ENCODE data around the gene CERS5.

The CERS5 gene

DNA sequence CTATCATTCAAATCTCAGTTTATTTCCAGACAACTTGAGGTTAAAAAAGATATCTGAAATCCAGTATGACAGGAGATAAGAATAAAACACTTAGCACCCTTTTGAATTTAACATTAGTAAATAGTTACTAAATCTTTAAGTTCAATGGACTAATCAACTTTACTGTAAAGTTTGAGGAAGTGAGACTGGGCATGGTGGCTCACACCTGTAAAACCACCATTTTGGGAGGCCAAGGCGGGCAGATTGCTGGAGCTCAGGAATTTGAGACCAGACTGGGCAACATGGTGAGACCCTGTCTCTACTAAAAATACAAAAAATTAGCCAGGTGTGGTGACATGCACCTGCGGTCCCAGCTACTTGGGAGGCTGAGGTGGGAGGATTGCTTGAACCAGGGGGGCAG lies 40.3 kb upstream of the CERS5 start:
- DNase-seq (ENCODE audit: low read depth) = no peak
- TF ChIP-seq, protein P1, sequence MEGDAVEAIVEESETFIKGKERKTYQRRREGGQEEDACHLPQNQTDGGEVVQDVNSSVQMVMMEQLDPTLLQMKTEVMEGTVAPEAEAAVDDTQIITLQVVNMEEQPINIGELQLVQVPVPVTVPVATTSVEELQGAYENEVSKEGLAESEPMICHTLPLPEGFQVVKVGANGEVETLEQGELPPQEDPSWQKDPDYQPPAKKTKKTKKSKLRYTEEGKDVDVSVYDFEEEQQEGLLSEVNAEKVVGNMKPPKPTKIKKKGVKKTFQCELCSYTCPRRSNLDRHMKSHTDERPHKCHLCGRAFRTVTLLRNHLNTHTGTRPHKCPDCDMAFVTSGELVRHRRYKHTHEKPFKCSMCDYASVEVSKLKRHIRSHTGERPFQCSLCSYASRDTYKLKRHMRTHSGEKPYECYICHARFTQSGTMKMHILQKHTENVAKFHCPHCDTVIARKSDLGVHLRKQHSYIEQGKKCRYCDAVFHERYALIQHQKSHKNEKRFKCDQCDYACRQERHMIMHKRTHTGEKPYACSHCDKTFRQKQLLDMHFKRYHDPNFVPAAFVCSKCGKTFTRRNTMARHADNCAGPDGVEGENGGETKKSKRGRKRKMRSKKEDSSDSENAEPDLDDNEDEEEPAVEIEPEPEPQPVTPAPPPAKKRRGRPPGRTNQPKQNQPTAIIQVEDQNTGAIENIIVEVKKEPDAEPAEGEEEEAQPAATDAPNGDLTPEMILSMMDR (conservative IDR thresholded peaks at IDR 0.05; ENCODE audit: control insufficient read depth, insufficient read depth, low read depth, low read length) = no peak
- no peak overlapping the region for H3K4me3 ChIP-seq (ENCODE audit: control insufficient read depth, low read depth, low read length)

DNA sequence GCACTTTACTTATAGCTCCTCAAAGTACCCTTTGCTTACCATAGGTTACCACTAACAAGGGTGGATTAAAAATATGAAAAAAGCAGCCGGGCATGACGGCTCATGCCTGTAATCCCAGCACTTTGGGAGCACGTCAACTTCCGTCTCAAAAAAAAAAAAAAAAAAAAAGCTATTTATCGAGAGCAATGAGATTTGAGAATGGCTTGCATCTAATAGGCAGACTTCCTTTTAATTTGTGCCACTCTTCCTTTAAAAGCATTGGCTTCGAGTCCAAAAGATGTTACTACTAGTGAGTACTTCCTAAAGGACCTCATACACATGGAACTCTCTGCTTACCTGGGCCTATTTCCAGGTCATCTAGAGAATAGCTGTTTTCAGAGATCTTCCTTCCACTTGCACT lies 38.5 kb upstream of the CERS5 start:
- no peak overlapping the region for H3K4me3 ChIP-seq (ENCODE audit: control insufficient read depth, low read depth, low read length)
- DNase-seq (ENCODE audit: low read depth) = no peak
- TF ChIP-seq, protein P1 (conservative IDR thresholded peaks at IDR 0.05; ENCODE audit: control insufficient read depth, insufficient read depth, low read depth, low read length) = no peak

DNA sequence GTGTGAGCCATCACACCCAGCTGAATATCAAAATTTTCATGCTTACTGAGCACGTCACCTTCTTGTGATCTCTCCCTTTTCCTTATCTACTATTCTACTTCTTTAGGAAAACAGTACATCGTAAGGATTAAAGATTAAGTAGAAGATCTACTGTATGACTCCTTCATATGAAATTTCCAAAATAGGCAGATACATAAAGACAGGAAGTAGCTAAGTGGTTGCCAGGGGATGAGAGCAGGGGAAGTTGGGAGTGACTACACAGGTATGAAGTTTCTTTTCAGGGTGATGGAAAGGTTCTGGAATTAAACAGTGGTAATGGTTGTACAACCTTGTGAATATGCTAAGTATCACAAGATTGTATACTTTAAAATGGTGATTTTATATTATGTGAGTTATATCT lies 36.5 kb upstream of the CERS5 start:
- no peak overlapping the region for H3K4me3 ChIP-seq (ENCODE audit: control insufficient read depth, low read depth, low read length)
- TF ChIP-seq, protein P1 (conservative IDR thresholded peaks at IDR 0.05; ENCODE audit: control insufficient read depth, insufficient read depth, low read depth, low read length) = no peak
- no peak for DNase-seq (ENCODE audit: low read depth)

DNA sequence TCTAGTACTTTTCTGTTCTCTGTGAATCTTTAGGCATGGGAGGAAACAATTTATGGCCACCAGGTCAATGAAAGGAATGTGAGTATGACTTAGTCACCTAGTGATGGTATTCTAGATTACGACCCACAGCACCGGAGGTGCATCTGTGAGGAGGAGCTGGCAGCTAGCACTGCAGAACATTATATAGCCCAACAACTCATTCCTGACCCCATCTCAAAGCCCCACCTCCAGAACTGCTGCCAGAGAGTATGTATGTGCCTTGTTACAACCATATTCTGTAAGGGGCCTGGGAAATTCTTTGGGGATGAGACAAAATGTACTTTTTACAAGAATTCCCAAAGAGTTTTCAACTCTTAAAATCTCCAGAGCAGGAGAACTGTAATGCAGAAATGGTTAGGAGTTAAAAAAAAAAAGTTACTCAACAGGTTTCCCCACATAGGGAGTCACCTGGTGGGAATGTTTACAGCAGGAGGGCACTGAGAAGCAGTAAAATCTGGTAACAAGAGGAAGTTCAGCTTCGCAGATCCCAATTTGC lies 34.9 kb upstream of the CERS5 start:
- peak; percentile 83 for DNase-seq (ENCODE audit: low read depth)
- TF ChIP-seq, protein P1 (conservative IDR thresholded peaks at IDR 0.05; ENCODE audit: control insufficient read depth, insufficient read depth, low read depth, low read length) = no peak

DNA sequence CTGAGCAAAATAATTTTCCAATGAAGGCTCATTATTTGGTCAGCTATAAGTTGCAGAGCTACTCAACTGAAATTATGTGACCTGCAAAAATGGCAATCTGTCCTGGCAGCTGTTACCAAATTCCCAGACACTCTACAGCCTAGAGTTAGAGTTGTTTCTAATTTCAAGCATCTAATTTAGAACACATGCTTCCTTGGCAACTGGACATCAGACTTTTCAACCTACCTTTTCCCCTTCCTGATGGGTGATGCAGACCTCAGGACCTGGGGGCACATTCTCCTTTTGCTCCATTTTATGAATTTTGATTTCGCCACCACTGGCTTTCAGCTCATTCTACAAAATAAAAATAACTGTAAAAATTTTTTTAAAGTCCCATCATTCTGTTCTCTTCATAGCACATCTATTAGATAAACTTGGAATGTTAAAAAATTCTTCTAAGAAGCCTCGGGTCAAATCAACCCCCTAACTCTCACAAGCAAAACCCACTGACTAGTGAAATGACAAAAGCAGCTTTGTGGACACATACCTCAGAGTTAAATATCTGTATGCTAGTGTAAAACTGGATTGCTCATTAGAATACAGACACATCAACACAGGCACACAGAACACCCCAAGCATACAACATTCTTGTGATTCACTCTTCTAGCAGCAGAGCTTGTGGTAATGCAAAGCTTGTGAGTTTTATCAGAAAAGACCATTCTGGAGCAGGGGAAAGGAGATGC lies 33.5 kb upstream of the CERS5 start:
- no peak overlapping the region for H3K4me3 ChIP-seq (ENCODE audit: control insufficient read depth, low read depth, low read length)
- TF ChIP-seq, protein P1 (conservative IDR thresholded peaks at IDR 0.05; ENCODE audit: control insufficient read depth, insufficient read depth, low read depth, low read length) = no peak
- peak; percentile 49 for DNase-seq (ENCODE audit: low read depth)

More for the DNA sequence above, 34.9 kb upstream of the CERS5 start:
- no peak overlapping the region for H3K4me3 ChIP-seq (ENCODE audit: control insufficient read depth, low read depth, low read length)

DNA sequence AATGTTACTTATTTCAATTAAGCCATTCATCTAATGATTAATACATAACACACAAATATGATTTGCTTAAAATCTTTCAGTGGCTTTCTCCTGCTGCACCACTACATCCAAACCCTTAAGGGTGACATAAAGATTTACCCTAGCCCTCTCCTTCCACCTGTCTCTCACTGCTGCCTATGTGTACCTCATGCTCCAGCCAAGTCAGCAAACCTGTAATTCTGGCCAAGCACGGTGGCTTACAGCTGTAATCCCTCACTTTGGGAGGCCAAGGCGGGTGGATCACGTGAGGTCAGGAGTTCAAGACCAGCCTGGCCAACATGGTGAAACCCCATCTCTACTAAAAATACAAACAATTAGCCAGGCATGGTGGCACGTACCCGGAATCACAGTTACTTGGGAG lies 31.7 kb upstream of the CERS5 start:
- H3K4me3 ChIP-seq (ENCODE audit: control insufficient read depth, low read depth, low read length) = no peak overlapping the region
- TF ChIP-seq, protein P1 (conservative IDR thresholded peaks at IDR 0.05; ENCODE audit: control insufficient read depth, insufficient read depth, low read depth, low read length) = no peak
- DNase-seq (ENCODE audit: low read depth) = no peak

Measured in fibroblast of mammary gland (primary cell).